ENCODE results near the gene SLC23A2.

GRCh38 chr20:4926531-4927156 lies 74.7 kb downstream of the SLC23A2 start:
- TF ChIP-seq, protein P1, sequence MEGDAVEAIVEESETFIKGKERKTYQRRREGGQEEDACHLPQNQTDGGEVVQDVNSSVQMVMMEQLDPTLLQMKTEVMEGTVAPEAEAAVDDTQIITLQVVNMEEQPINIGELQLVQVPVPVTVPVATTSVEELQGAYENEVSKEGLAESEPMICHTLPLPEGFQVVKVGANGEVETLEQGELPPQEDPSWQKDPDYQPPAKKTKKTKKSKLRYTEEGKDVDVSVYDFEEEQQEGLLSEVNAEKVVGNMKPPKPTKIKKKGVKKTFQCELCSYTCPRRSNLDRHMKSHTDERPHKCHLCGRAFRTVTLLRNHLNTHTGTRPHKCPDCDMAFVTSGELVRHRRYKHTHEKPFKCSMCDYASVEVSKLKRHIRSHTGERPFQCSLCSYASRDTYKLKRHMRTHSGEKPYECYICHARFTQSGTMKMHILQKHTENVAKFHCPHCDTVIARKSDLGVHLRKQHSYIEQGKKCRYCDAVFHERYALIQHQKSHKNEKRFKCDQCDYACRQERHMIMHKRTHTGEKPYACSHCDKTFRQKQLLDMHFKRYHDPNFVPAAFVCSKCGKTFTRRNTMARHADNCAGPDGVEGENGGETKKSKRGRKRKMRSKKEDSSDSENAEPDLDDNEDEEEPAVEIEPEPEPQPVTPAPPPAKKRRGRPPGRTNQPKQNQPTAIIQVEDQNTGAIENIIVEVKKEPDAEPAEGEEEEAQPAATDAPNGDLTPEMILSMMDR (IDR thresholded peaks at IDR 0.05; ENCODE audit: low read depth, low read length): no peak
- no peak for TF ChIP-seq EZH2phosphoT487 (IDR thresholded peaks at IDR 0.05; ENCODE audit: low read depth)
